HG02623 (cell line): ENCODE results near the gene ARHGAP19.

Source experiments
- ATAC-seq: cut with Tn5 transposase; IDR thresholded peaks from one replicate; pipeline ENCODE4 v1.9.1; 2021; ENCODE audit warnings: moderate library complexity; ENCODE audit not compliant: unreplicated experiment

ARHGAP19 gene

DNA sequence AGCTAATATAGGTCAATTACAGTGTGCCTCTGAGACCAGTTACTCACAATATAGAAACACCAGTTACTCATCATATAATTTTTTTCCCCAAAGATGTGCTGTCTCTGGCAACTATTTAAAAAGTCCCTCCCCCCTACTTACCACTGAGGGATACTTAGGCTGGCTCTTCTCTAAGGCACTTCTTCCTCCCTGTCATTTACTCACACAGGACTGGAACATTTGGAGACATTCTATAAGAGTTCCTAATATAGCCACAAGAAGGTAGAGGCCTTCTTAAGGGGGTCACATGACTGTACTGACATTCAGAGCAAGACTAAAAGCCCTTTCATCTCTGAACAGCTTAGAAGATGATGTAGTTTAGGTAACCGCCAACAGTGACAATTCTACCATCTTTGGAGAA, 62.3 kb downstream of the ARHGAP19 start:
- ATAC-seq = no peak

DNA sequence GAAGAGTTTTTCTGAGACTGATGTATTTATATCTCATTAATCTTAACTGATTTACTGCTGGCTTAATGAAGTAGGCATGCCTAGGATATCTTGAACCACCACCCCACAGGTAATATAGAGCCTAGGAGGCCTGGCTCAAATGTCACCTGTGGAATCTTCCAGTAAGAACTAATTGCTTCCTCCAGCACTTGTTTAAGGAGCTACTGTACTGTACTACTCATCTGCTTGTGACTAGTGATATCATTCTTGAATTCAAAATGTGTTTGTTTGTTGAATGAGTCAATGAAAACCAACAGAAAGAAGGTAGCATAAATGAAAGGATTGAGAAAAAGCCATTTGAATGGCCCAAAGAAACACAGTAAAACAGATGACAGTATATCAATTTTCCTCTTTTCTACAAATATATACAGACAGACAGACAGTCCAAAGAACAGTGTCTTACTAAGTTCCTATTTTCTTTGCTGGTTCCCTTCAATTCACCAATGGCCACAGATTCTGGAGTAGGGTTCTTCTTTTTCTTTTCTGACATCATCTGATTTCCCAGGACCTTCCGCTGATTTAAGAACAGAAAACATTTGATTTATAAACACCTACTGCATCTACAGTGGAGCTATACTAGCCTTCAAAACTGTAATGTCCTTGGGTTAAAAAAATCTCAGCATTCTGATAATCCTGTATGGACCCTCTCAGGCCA, 63.0 kb downstream of the ARHGAP19 start:
- ATAC-seq = no peak

DNA sequence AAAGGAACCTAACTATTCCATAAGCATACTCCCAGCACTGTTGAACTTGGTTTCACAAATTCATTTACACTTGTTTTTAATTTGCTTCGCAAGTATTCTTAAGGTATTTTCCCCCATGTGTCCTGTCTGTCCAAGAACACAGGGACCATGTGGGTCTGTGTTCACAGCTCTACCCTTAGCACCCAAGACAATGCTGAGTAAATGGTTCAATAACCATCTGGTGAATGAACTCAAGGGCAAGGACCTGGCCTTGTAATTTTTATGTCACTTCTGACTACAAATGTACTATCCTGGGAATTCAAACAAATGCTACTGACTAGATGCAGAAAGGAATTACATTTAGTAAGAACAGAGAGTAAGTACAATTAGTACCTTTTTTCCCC, 63.7 kb downstream of the ARHGAP19 start:
- no peak for ATAC-seq

DNA sequence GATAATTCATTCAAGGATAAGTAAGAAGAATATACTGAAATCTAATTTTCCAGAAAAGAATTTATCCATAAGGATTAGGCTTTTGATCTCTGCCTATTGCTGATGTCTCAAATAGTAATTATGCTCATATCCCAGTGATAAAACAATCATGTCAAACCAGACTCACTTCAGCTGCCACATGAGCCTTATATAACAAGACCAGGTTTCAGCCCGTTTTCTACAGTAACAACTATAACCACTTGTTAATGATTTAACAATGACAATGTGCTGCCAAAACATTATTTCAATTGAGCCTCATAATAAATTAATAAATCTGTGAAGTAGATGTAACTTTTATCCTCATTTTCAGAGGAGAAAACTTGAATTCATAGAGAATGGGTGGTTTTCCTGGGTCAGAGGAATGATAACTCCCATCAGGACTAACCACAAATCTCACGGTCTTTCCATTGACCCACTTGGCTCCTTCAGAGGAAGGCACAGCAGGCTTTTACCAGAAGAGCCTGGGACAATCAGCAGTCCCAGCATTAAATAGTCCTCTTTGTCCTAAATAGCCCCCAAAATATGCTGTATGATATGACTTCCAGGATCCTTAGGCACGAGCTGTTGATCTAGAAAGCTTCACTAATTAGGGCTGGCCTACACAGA, 64.2 kb downstream of the ARHGAP19 start:
- no peak for ATAC-seq

DNA sequence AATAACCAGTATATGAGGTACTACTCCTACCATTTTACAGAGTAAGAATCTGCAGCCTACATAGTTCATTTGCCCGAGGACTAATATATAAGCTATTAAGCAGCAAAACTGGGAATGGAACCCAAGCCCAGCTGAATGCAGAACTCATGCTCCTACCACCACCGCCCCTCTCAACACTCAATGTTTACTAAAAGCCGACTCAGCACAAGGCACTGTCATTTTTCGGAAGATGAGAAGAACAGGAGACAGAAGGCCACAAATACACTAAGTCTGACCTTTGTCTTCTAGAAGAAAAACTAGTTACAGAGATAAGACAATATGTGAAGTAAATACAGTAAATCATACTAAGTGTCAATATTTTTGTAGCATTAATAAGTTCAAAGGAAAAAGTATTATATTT, 66.0 kb downstream of the ARHGAP19 start:
- no peak for ATAC-seq

DNA sequence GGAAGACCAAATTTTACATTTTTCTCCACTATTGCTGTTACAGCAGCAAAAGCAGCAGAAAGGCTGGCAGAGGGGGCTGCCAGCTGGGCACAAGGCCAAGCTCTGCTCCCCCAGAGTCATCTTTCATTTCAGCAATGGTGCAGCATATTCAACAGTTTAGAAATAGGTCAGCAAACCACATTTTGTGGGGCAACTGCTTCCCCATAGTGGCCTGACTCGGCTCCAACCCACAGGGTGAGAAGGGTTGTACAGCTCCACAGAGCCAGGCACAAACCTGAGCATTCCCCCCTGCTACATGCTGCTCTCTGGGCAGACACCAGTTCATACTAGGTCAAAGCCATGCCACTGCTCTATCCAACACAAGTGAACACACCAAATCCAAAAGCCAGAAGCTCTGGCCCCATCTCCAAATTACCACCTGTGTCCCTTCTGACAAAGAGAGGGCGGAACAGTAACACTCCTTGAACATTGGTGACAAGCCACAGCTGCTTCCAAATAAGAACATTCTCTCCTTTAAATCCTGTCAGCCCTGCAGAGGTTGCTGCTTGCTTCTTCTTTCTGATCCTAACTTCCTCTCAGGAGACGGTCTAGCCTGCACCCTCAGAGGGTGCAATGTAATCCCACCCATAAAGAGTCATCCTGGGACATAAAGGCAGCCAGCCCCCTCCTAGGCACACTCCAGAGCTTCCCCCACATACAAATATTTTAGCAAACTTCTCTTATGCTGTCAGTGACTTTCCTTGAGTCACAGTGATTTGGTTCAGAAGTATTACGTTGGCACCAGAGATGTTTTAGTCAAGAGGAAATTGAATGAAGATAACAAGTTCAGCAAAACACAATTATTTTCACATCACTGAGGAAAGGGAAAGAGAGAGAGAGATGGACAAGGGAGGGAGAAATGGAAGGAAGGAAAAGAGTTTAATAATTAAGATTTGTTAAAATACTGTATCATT, 67.7 kb downstream of the ARHGAP19 start:
- ATAC-seq = no peak

DNA sequence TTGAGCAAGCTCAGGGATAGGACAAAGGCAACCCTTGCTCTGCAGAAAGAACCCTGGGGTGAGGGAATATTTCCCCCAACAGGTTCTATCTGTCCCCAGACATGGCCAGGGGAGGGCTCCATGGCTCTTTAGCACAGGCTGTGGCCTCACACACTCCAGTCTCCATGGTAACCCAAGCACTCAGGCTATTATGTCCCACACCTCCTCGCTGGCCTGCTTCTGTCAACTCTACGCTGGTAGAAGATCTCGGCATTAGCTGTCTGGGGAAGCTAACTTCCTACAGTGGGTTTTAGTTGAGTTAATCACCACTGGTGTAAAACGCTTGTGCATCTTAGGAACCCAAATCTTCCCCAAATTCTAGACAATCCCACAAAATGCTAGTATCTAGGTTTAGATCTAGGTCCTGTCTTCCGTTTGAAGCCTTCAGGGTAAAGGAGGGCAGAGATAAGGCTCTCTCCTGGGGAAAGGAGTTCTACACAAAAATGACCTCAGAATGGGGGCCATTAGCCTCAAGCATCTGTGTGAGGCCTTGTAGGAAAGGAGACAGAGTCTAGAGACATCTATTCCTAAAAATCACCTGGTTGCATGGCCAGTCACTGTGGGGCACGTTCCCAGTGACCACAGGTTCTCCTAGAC, 70.0 kb downstream of the ARHGAP19 start:
- no peak for ATAC-seq

DNA sequence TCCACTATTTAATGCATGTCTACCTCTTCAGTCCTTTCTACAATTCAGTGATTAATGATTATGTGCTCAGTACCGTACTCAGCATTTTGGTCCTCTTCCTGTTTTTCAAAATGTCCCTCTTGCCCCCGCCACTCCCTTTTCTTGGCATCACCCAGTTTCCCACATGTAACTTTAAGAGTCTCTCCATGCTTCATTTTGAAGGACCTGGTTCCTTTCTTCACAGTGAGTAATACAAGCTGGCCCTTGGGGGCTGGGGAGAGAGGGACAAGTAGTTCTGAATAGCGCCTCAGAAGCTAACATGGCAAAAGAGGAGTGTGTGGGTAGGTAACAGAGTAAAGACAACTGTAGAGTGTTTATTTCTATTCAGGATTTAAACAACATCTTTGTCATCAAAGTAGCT, 72.1 kb downstream of the ARHGAP19 start:
- ATAC-seq = no peak

DNA sequence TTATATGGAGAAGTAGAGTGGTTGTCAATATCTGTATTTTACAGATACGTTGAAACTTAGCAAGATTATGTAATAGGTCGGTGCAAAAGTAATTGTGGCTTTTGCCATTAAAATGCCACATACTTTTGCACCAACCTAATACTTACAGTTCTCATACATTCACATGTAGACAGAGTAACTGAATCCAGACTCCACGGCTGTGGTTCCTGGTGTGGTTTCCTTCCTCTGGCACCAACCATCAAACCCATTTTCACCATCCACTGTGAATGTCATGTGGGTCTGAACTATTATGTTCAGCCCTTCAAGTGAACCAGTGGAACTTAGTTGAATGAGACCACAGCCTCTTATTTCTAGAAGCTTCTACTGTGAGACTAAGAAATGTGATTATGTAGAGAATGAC, 75.1 kb downstream of the ARHGAP19 start:
- no peak for ATAC-seq

DNA sequence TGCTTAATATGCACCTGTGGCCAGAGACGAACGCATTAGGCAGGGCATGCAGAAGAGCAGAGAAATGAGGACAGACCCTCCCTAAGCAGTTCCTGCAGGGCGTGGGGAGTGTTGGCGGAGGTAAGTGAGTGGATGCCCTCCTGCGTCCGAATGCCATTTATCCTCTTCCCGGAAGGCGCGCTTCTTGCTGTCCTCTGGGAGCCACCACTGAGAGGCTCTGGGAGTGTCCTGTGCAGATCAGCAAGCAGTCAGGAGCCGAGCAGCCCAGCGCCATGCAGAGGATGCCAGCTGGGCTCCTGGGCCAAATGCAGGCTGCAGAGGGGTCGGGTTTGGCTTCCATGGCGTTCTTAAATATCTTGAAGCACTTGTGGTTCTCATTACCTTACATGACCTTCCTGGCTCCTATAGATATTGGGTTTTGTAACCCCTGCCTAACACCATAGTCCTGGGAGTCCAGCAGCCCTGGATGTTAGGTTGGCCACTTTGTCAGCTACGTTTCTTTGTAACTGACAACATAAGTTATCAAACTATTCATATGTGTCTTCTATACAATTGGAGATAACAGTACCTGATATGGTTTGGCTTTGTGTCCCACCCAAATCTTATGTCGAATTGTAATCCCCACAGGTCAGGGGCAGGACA, 76.7 kb downstream of the ARHGAP19 start:
- no peak for ATAC-seq

DNA sequence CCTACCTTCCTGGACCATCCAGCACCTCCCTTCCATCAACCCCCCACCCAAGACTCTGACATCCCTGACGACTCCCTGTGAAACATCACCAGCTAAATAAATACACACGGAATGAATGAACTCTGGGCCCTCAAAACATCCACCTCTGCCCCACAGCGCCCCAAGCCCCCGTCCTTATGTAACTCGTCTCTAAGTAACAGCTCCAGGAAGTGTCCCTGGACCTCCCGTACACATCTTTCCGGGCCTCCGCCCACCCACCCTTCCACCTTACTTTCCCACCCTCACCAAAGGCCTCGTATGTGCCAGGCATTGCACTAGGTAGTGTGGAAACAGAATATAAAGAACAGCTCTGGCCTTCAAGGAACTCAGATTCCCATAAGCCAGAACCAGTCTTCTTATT, 79.0 kb downstream of the ARHGAP19 start:
- no peak for ATAC-seq

DNA sequence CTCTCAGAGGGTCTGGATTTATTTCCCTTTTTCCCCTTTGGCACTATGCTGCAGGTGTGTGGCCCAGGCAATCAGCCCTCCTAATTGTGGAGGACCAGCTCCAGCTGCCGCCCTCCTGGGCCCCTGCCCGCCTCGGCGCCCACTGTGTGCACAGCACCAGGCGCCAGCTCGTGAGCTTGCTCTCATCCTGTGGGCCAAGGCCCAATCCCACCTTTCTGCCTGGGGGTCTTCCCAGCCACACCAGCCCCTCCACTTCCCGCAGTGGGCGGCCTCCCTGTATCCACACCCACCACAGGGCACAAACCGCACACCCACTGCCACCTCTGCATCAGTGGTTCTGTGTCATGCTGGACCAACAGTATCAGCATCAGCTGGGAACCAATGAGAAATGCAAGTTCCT, 81.2 kb downstream of the ARHGAP19 start:
- no peak for ATAC-seq

DNA sequence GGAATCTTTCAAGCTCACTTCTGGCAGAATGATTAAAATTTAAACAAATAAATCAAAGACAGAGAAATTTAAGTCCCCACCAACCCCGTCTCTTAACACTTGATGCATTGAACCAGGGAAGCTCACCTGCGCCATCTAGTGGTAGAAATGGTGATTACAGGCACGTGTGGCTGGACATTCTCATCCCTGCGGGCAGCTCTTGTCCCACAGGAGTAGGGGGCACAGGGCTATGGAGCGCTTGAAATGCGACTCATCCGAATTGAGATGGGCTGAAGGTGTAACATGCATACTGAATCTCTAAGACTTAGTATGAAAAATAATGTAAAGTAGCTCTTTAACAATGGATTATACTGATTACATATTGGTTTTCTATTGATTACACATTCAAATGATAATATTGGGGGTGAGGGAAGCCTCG, 81.9 kb downstream of the ARHGAP19 start:
- no peak for ATAC-seq

DNA sequence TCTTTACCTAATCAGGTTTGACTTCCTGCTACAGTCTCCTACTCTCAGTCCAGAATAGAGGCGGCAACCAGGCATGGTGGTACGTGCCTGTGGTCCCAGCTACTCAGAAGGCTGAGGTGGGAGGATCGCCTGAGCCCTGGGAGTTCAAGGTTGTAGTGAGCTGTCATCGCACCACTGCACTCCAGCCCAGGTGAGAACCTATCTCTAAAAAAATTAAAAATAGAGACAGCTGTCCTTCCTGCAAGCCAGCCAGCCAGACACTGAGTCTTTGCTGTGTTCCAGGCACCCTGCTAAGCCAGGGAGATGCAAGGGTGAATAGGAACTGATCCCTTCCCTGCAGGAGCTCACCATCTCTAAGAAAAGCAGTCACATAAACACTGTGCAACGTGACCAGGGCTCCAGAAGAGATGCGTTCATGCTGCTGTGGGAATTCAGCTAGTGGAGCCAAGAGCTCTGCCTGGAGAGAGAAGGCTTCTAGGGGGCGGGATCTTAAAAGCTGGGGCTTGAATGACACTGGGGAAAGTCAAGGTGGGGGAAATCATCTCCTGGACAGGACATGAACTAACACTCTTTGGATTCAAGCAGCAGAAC, 84.6 kb downstream of the ARHGAP19 start:
- no peak for ATAC-seq

DNA sequence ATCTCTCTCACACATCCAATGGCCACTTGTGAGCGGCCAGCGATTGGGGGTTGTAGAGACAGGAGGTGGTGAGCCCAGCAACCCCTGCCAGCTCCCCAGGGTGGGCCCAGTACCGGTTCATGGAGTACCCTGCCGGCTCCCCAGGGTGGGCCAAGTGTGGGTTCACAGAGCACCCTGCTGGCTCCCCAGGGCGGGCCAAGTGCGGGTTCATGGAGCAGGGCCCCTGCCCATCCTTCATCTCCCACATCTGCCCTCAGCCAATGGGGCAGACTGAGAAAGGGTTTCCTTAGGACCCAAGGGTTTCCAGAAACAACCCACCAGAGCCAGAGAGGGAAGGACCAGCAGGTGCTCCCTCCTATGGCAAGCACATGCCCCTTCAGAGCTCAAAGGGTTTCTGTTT, 85.3 kb downstream of the ARHGAP19 start:
- no peak for ATAC-seq

DNA sequence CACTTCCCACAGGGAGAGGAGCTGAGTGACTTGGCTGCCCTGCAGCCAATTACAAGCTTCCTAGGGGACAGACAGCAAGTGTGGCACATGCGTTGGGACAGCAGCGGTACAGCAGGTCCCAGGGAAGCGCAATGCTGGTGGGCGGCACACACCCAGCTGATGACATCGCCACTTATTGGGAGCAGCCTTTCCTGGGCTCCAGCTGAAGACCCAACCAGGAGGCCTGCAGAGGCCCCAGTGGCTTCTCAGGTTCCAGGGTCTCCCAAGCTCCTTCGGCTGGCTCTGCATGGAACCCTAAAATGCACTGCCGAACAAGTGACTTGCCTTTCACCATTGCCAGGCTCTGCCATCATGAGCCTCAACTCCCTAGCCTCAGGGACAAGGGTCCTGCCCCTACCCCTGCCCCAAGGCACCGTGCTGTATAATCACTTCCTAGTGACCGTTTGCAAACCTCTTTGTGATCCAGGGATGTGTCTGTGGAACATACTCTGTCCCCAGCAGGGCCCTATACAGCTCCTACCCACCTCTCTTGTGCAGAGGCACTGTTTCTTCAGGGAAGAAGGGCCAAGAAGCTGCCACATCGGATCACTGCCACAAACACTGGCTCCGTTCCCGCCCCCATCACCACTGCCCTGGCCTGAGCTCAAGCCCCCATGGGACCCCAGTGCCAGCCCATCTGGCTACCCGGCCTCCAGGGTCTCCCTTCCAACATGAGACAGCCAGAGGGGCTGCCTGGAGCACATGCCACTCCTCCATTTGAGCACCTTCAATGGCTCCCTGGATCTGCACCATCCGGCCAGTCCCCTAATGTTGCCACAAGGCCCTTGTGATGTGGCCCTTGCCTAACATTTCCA, 87.4 kb downstream of the ARHGAP19 start:
- ATAC-seq = no peak

DNA sequence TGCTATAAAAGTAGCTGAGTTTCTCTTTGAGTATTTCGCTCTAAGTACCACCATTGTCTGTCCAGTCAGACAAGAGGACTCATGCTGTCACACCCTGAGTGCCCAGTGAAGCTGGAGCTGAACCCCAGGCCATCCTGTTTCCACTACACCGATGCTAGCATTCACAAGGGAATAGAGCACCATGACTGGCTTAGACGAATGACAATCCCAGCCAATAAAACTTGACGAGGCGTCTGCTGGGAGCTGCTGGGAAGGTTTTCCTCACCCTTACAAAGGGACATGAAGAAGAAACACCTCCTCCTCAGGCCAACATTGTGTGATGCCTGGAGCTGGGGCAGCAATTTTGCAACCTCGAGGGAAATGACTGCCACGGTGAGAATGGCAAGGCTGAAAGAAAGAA, 89.2 kb downstream of the ARHGAP19 start:
- no peak for ATAC-seq

DNA sequence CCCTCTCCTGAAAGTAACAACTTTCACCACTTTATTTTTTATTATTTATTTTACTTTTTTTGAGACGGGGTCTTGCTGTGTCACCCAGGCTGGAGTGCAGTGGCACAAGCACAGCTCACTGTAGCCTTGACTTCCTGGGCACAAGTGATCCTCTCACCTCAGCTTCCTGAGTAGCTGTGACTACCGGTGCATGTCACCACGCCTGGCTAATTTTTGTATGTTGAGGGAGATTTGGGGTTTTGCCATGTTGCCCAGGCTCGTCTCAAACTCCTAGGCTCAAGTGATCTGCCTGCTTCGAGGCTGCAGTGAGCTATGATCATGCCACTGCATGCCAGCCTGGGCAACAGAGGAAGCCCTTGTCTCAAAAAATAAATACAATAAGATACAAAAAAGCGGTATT, 91.8 kb downstream of the ARHGAP19 start:
- no peak for ATAC-seq

DNA sequence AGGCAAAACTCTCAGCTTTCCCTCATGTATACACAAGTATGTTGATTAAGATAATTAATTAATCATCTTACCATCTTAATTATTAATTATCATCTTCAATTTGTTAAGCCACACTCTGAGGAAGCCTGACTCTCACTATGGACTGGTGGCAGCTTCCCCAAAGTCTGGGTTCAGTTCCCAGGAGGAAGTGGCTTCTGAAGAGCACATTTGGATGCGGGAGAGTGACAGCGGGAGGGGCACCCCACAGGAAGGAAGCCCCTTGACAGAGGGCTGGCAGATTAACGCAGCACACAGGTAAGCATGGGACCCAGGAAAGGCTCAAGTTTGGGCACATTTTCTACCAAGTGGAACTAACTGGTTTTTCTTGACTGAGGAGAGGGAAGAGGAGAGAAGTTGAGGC, 93.3 kb downstream of the ARHGAP19 start:
- no peak for ATAC-seq
